H9 (cell line): ENCODE results near the gene TMEM204. TPM values are rescaled to one million over a fixed set of nuclear protein-coding genes. Genes with fewer than 3 reads are reported as not detected.

Experiments used
- DNase-seq: peaks from one replicate; pipeline ENCODE4 v3.0.0-alpha.2; 2017
- H2AFZ ChIP-seq: one replicate; pipeline ENCODE4 v1.6.1; 2013; ENCODE audit warnings: mild to moderate bottlenecking, low read length, control low read depth, moderate library complexity
- H2AK5ac ChIP-seq: 2 replicates; pipeline ENCODE4 v1.6.1; 2013; ENCODE audit warnings: low read length, control low read depth, mixed read lengths; ENCODE audit not compliant: insufficient read length
- H2BK120ac ChIP-seq: one replicate; pipeline ENCODE4 v1.6.1; 2013; ENCODE audit warnings: low read depth, mild to moderate bottlenecking, low read length, control low read depth, inconsistent platforms; ENCODE audit not compliant: poor library complexity, severe bottlenecking
- H2BK12ac ChIP-seq: 2 replicates; pipeline ENCODE4 v1.6.1; 2013; ENCODE audit warnings: low read length, control low read depth, mixed read lengths, low read depth; ENCODE audit not compliant: insufficient read length
- H2BK15ac ChIP-seq: 2 replicates; pipeline ENCODE4 v1.6.1; 2013; ENCODE audit warnings: low read depth, low read length, control low read depth
- H2BK20ac ChIP-seq: one replicate; pipeline ENCODE4 v1.6.1; 2013; ENCODE audit warnings: low read depth, mild to moderate bottlenecking, low read length, control low read depth, inconsistent platforms; ENCODE audit not compliant: poor library complexity, severe bottlenecking
- H2BK5ac ChIP-seq: 2 replicates; pipeline ENCODE4 v1.6.1; 2013; ENCODE audit warnings: low read length, control low read depth, mixed read lengths; ENCODE audit not compliant: insufficient read length
- H3K14ac ChIP-seq: 2 replicates; pipeline ENCODE4 v1.6.1; 2013; ENCODE audit warnings: low read length, control low read depth; ENCODE audit not compliant: insufficient read depth
- H3K18ac ChIP-seq: 2 replicates; pipeline ENCODE4 v1.6.1; 2013; ENCODE audit warnings: low read depth, mild to moderate bottlenecking, mixed read lengths, low read length, control low read depth; ENCODE audit not compliant: insufficient read length
- H3K23ac ChIP-seq: 2 replicates; pipeline ENCODE4 v1.6.1; 2013; ENCODE audit warnings: low read length, control low read depth, mixed read lengths, low read depth; ENCODE audit not compliant: insufficient read length
- H3K23me2 ChIP-seq: 2 replicates; pipeline ENCODE4 v1.6.1; 2013; ENCODE audit warnings: low read depth, mild to moderate bottlenecking, mixed read lengths, low read length, control low read depth; ENCODE audit not compliant: insufficient read length, poor library complexity, severe bottlenecking
- H3K27ac ChIP-seq: 2 replicates; pipeline ENCODE4 v1.5.1; 2013; ENCODE audit warnings: low read length, control low read depth, mixed read lengths, low read depth; ENCODE audit not compliant: insufficient read length
- H3K27me3 ChIP-seq: 2 replicates; pipeline ENCODE4 v1.6.1; 2013; ENCODE audit warnings: low read length, control low read depth, inconsistent platforms; ENCODE audit not compliant: insufficient read depth
- H3K4ac ChIP-seq: 2 replicates; pipeline ENCODE4 v1.6.1; 2013; ENCODE audit warnings: low read depth, mild to moderate bottlenecking, control low read depth, inconsistent platforms, low read length, moderate library complexity
- H3K4me1 ChIP-seq: 2 replicates; pipeline ENCODE4 v1.6.1; 2013; ENCODE audit warnings: low read length, control low read depth, inconsistent platforms; ENCODE audit not compliant: insufficient read depth
- H3K4me2 ChIP-seq: 2 replicates; pipeline ENCODE4 v1.6.1; 2013; ENCODE audit warnings: low read length, control low read depth, mixed read lengths; ENCODE audit not compliant: insufficient read length, insufficient read depth
- H3K56ac ChIP-seq: 2 replicates; pipeline ENCODE4 v1.6.1; 2013; ENCODE audit warnings: low read depth, mild to moderate bottlenecking, mixed read lengths, low read length, control low read depth; ENCODE audit not compliant: insufficient read length
- H3K79me1 ChIP-seq: 2 replicates; pipeline ENCODE4 v1.6.1; 2013; ENCODE audit warnings: low read depth, mild to moderate bottlenecking, moderate library complexity, low read length, control low read depth, inconsistent platforms; ENCODE audit not compliant: insufficient read depth, poor library complexity, severe bottlenecking
- H3K79me2 ChIP-seq: 2 replicates; pipeline ENCODE4 v1.6.1; 2013; ENCODE audit warnings: low read length, control low read depth, inconsistent platforms; ENCODE audit not compliant: insufficient read depth
- H3K9ac ChIP-seq: 2 replicates; pipeline ENCODE4 v1.6.1; 2013; ENCODE audit warnings: low read length, control low read depth, mixed read lengths; ENCODE audit not compliant: insufficient read length; ENCODE audit errors: extremely low read depth
- H3K9me3 ChIP-seq: one replicate; pipeline ENCODE4 v1.6.1; 2013; ENCODE audit warnings: low read depth, low read length, inconsistent platforms; ENCODE audit not compliant: control insufficient read depth
- H3T11ph ChIP-seq: one replicate; pipeline ENCODE4 v1.6.1; 2013; ENCODE audit warnings: mild to moderate bottlenecking, low read length, control low read depth, inconsistent platforms
- H4K20me1 ChIP-seq: one replicate; pipeline ENCODE4 v1.6.1; 2013; ENCODE audit not compliant: control insufficient read depth, insufficient read length, insufficient read depth
- H4K5ac ChIP-seq: 2 replicates; pipeline ENCODE4 v1.6.1; 2013; ENCODE audit warnings: low read depth, mild to moderate bottlenecking, mixed read lengths, low read length, control low read depth; ENCODE audit not compliant: insufficient read length
- H4K8ac ChIP-seq: replicated peaks from 2 replicates; pipeline ENCODE4 v1.6.1; 2013; ENCODE audit warnings: low read length, control low read depth, mixed read lengths, low read depth; ENCODE audit not compliant: insufficient read length
- H4K91ac ChIP-seq: 2 replicates; pipeline ENCODE4 v1.6.1; 2013; ENCODE audit warnings: low read depth, mild to moderate bottlenecking, moderate library complexity, mixed read lengths, low read length, control low read depth; ENCODE audit not compliant: insufficient read length
- H3K27ac Mint-ChIP-seq, 3 experiments: 2 replicates in 2 of 3; 3 replicates in 1 of 3; pipeline ENCODE4 v1.8.0; 2020 to 2021; ENCODE audit warnings: mixed read lengths in 3 of 3, mild to moderate bottlenecking in 1 of 3, moderate library complexity in 1 of 3
- H3K27me3 Mint-ChIP-seq: 2 replicates; pipeline ENCODE4 v1.8.0; 2021; ENCODE audit warnings: low read depth, mild to moderate bottlenecking, moderate library complexity, mixed read lengths
- H3K36me3 Mint-ChIP-seq, 3 experiments: 2 replicates in 2 of 3; 3 replicates in 1 of 3; pipeline ENCODE4 v1.8.0; 2020 to 2021; ENCODE audit warnings: low read depth in 3 of 3, mixed read lengths in 3 of 3; ENCODE audit not compliant: insufficient read depth in 1 of 3
- H3K4me1 Mint-ChIP-seq, 2 experiments: 2 replicates each; pipeline ENCODE4 v1.8.0; 2020; ENCODE audit warnings: mixed read lengths in 2 of 2
- H3K4me3 Mint-ChIP-seq, 2 experiments: 2 replicates in 1 of 2; 3 replicates in 1 of 2; pipeline ENCODE4 v1.8.0; 2020 to 2021; ENCODE audit warnings: mild to moderate bottlenecking in 2 of 2, mixed read lengths in 2 of 2, moderate library complexity in 1 of 2
- H3K9me3 Mint-ChIP-seq, 2 experiments: 2 replicates in 1 of 2; 3 replicates in 1 of 2; pipeline ENCODE4 v1.8.0; 2020; ENCODE audit warnings: mild to moderate bottlenecking in 2 of 2, mixed read lengths in 2 of 2, moderate library complexity in 1 of 2
- WGBS: extraction: QIAGEN DNeasy Blood & Tissue Kit; methylation state at CpG from one replicate; pipeline ENCODE4 v1.1.7; 2013; ENCODE audit warnings: missing lambda C conversion rate, low lambda C conversion rate, mixed read lengths; ENCODE audit not compliant: insufficient read length; ENCODE audit errors: extremely low coverage; 5-methylcytosine and 5-hydroxymethylcytosine counted together
- total RNA-seq: library from RNA; stranded (reverse); gene quantifications from 2 replicates; pipeline ENCODE4 v1.2.1, GENCODE V29; 2021
- TF ChIP-seq, protein P1 (sequence below): fragments of 200-600 bp; sonication (generic); conservative IDR thresholded peaks from 3 replicates; pipeline ENCODE4 v1.8.0; 2021; ENCODE audit warnings: antibody characterized with exemption, mild to moderate bottlenecking

Gene TMEM204
- total RNA-seq, 1 experiment from 2014 or later, result not detected

DNA sequence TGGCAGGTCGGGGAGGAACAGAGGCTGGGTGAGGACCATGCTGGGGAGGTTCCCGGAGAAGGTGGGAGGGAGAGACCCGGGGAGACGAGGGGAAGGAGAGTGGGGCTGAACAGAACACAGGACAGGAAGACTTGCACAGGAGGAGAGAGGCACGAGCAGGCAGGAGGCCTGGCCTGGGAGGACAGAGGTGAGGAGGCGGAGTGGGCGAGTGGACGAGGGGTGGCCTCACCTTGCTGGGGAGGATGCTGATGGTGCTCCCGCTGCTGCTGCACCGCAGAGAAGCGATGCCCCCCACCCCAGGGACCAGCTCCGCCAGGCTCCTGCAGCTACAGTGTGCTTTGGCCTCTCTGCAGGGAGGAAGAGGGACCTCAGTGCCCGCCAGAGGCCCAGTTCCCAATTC is 34.5 kb downstream of the TMEM204 start:
- H3K4me1 Mint-ChIP-seq, result no peaks in the 10 kb centered on the region

More for the DNA sequence above, 34.5 kb downstream of the TMEM204 start:
- no peaks in the 10 kb centered on the region for H3K27me3 Mint-ChIP-seq
- H3K9me3 Mint-ChIP-seq, result no peaks in the 10 kb centered on the region
- no CpG with 5 or more reads among the region's 13 CpGs for WGBS
- H3K18ac ChIP-seq, result no peak overlapping the region
- no peak overlapping the region for H4K91ac ChIP-seq
- no peak overlapping the region for H4K8ac ChIP-seq
- no peak overlapping the region for H2BK12ac ChIP-seq
- no peak for DNase-seq
- no peaks in the 10 kb centered on the region for H3K79me2 ChIP-seq
- no peaks in the 10 kb centered on the region for H3K4me1 ChIP-seq
- H3K27ac Mint-ChIP-seq, result no peak overlapping the region
- no peak overlapping the region for H3K27ac ChIP-seq
- H3K23me2 ChIP-seq, result no peaks in the 10 kb centered on the region
- no peaks in the 10 kb centered on the region for H3K9me3 ChIP-seq
- H3K27me3 ChIP-seq, result no peaks in the 10 kb centered on the region
- no peak overlapping the region for H3K56ac ChIP-seq
- peaks cover 3 to 19% (median 17%) of the 10 kb centered on the region in 3 experiments; a peak in 5 of 7 replicates for H3K36me3 Mint-ChIP-seq
- no peak overlapping the region for H2BK5ac ChIP-seq
- no peak overlapping the region for H3K4me2 ChIP-seq
- no peak overlapping the region for H3K4me3 Mint-ChIP-seq
- TF ChIP-seq, protein P1, sequence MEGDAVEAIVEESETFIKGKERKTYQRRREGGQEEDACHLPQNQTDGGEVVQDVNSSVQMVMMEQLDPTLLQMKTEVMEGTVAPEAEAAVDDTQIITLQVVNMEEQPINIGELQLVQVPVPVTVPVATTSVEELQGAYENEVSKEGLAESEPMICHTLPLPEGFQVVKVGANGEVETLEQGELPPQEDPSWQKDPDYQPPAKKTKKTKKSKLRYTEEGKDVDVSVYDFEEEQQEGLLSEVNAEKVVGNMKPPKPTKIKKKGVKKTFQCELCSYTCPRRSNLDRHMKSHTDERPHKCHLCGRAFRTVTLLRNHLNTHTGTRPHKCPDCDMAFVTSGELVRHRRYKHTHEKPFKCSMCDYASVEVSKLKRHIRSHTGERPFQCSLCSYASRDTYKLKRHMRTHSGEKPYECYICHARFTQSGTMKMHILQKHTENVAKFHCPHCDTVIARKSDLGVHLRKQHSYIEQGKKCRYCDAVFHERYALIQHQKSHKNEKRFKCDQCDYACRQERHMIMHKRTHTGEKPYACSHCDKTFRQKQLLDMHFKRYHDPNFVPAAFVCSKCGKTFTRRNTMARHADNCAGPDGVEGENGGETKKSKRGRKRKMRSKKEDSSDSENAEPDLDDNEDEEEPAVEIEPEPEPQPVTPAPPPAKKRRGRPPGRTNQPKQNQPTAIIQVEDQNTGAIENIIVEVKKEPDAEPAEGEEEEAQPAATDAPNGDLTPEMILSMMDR, result no peak
- H3K23ac ChIP-seq, result no peak overlapping the region
- no peak overlapping the region for H3T11ph ChIP-seq
- no peak overlapping the region for H2BK120ac ChIP-seq
- H3K9ac ChIP-seq, result no peak overlapping the region
- no peak overlapping the region for H2BK15ac ChIP-seq
- no peak overlapping the region for H2AK5ac ChIP-seq
- no peak overlapping the region for H2AFZ ChIP-seq
- no peak overlapping the region for H3K14ac ChIP-seq
- H4K20me1 ChIP-seq, result no peaks in the 10 kb centered on the region
- no peak overlapping the region for H4K5ac ChIP-seq
- H3K4ac ChIP-seq, result no peak overlapping the region
- no peaks in the 10 kb centered on the region for H3K79me1 ChIP-seq
- H2BK20ac ChIP-seq, result no peak overlapping the region
